ENCODE results near the gene MAP3K3. TPM values are rescaled to one million over a fixed set of nuclear protein-coding genes. Genes with fewer than 3 reads are reported as not detected.
"Not testable (repeated sequence)": the region's sequence is repeated elsewhere in the genome, so short reads cannot be mapped to it uniquely, and the experiment has no call there.

The MAP3K3 gene
- total RNA-seq, 1 experiment from 2014 or later, result 8.7 TPM

DNA sequence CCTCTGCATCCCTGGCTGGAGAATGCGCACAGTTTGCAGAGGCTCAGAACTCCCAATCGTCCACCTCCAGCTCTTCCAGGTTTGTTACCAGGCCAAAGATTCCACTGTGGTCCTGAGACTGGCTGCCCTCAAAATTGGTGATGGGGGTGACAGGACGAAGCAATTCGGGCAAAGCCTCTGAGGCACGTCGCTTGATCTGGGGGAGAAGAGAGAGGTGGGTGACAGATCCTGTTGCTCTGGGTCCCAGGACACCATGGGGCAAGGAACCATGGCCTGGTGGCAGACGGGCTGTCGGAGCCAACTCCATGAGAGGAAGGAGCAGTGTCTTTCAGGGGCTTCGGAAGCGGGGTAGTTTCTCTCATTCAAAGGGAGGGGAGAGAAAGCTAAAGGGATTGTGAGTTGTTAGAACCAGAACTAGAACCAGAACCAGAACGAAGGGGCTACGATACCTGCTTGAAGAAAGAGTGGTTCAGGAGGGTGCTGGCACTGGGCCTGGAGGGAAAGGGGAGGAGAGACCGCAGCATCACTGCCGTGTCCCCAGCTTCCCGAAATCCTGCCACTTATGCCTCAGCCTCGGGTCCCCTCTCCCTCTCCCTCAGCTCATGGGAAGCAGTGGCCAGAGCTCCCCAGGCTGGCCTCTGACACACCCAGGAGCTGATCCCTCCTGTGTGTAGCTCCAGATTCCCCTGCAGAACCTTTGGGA lies 81.5 kb downstream of the MAP3K3 start:
- DNase-seq (ENCODE audit: extremely low read depth, low read depth), result no peak

DNA sequence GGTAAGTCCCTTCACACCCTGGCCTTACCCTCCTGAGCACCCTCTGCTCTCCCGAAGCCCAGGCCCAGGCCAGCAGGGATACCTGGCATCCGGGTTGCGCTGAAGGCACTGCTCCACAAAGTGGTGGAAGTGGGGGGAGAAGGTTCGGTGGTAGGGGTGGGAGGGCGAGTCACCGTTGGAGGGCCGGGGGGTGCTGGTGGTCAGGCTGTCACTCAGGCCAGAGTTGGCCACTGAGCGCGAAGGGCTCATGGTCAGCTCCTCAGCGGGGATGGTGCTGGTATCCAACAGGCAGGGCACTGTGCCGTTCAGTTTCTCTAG lies 82.0 kb downstream of the MAP3K3 start:
- DNase-seq (ENCODE audit: extremely low read depth, low read depth), result no peak

DNA sequence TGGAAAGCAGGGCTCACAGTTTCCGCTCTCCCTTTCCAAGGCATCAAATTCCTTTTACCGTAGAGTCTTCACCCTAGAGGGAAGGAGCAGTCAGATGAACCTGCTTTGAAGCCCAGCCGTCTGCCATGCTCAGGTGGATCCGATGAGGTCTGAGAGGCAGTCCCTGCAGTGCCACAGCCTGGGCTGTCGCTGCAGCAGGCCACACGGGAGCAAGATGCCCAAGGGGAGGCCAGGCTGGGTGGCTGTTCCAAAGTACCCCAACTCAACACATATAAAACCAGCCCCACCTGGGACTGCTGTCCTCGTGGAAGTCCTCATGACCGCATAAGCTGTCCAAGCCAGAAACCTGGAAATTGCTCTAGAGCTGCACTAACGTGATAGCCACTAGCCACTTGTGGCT lies 82.6 kb downstream of the MAP3K3 start:
- no peak for DNase-seq (ENCODE audit: extremely low read depth, low read depth)

DNA sequence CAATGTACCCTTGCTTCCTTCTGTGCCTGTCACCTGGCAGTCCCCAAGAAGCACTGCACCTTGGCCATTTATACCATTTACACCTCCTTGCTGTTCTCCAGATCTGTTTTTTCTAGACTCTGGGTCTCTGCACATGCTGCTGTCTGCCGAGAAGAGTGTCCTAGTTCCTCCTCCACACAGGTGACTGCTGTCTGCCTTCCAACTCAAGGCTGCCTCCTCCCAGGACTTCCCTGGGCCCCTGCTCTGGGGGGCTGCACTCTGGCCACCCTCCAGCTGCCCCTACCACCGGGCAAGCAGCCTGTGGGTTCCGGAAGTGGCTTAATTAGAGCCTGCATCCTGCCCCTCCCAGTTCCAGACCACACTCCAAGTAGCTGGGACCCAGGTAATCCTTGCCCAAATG lies 83.4 kb downstream of the MAP3K3 start:
- no peak for DNase-seq (ENCODE audit: extremely low read depth, low read depth)

DNA sequence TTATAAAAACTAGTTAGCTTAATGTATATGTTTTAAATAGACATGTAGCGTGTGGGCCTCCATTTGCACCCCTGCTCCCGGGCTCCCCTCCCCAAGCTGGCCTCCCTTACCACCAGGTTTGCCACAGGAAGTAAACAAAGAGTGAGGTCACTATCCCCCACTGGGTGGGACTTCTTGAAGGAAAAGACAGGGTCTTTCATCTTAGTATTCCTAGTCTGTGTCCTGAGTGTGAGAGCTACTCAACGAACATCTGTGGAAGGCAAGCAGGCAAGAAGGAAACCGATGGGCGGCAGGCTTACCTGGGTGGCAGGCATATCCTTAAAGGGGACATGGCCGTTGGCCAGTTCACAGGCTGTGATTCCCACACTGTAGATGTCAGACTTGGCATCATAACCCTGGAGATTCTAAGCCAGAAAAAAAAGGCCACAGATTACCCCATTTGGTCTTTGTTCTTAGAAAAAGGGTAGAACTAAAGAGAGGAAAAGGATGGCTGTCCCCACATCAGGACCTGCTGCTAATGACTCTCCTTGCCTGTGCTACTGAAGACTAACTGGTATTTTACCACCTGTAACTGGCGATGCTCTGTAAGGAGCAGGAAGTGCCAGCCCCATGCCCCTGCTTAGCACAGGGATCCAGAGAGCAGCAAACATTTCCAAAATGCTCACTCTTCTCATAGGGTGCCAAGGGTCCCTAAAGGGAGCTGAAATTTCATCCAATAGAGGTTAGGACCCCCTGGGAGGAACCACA lies 84.3 kb downstream of the MAP3K3 start:
- no peak for DNase-seq (ENCODE audit: extremely low read depth, low read depth)

DNA sequence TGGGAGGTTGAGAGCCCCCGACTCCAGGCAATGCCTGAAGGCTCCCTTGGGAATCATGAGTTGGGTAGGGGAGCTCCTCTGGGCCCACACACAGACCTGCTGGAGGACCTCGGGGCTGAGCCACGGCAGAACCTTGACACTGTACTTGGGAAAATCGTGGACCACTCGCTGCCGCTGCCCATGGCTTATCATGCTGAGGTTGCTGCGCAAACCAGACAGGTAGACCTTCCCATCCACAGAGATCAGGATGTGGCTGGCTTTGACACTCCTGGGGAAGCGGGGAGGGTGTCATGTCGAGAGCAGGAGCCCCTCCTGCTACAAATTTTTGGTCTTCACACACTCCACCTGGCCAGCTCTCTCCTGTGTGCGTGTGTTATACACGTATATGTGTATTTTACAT lies 84.9 kb downstream of the MAP3K3 start:
- no peak for DNase-seq (ENCODE audit: extremely low read depth, low read depth)

DNA sequence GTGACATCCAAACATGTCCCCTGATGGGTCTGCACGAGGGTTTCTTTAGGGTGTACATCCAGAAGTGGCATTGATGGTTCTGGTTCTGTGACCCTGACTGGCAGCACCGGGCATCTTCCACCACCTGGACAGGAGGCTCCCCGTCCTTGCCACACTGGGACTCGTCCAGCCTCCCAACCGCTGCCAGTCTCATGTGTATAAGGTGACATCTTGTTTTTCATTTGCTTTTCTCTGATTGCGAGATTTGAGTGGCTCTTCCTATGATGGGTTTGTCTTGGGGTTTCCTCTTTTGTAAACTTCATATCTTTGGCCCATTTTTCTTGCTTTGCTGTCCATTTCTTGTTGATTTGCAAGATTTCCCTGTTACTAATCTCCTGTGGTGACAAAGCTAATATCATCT lies 86.9 kb downstream of the MAP3K3 start:
- no peak for DNase-seq (ENCODE audit: extremely low read depth, low read depth)

DNA sequence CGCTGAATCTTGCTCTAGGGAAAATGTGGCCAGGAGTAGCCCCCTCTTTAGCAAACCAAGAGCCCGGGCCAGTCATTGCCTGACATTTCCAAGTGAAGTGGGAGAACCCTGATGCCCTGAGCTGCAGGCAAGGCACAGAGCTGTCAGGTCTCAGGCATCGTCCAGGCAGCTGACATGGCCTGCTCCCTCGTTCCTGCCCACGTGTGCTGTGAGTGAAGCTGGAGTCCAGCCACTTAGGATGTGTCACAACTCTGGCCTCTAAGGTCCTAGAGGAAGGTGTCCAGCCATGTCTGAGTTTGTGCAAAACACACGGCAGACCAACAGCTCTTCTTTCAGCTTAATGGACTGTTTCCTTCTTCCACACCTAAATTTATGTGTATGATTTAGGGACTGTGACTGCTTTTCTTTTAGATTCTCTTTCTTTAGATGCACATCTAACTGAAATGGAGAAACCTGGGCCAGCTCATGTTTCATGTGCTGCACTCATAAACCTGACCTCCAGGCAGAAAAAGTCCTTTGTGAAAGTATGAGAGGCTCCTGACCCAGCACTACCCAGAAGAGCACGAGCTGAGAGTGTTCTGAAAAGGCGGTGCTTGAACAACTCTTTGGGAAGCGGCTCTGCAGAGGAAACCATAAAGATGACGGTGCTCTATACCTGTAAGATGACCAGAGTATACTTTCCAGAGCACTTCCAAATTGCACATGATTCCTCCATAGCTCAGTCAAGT lies 92.5 kb downstream of the MAP3K3 start:
- DNase-seq (ENCODE audit: extremely low read depth, low read depth), result no peak

DNA sequence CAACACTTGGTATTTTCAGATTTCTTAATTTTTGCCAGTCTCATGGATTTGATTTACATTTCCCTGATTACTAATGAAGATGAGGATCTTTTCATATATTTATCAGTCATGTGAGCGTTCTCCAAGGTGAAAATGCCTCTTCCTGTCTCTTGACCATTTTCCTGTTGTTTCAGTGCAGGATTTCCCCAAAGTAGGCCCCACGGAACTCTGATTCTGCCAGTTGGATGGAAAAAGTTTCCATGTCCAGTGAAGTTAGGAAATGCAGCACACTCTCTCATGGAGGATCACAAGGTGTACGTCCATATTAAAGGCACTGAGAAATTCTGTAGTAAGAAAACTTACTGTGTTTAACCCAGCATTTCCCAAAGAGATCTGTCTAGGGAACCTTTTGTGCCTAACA lies 94.2 kb downstream of the MAP3K3 start:
- no peak for DNase-seq (ENCODE audit: extremely low read depth, low read depth)

DNA sequence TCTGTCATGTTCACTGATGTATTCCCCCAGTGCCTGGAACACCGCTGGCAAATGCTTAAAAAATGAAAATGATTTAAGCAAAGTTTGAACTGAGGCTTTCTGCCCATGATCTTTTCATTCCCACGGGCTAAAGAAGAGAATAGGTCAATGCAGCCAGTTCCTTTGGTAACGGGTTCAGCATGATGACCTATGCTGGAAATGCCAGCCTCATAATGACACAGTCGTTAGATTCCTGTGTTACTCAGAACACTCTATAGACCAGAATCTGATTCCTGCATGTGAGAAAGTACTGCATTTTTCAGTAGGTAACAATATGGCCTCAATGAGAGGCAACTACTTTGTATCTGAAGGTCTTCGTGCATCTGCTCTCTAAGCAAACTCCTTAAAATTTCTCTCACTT lies 96.8 kb downstream of the MAP3K3 start:
- no peak for DNase-seq (ENCODE audit: extremely low read depth, low read depth)

DNA sequence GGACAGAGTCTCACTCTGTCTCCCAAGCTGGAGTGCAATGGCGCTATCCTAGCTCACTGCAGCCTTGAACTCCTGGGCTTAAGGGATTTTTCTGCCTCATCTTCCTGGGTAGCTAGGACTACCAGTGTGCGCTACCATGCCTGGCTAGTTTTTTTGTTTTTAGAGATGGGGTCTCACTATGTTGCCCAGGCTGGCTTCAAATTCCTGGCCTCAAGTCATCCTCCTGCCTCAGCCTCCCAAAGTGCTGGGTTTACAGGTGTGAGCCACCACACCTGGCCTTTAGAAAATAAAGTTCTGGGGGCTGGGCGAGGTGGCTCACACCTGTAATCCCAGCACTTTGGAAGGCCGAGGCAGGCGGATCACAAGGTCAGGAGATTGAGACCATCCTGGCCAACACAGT lies 98.0 kb downstream of the MAP3K3 start:
- not testable (repeated sequence) for DNase-seq (ENCODE audit: extremely low read depth, low read depth)

DNA sequence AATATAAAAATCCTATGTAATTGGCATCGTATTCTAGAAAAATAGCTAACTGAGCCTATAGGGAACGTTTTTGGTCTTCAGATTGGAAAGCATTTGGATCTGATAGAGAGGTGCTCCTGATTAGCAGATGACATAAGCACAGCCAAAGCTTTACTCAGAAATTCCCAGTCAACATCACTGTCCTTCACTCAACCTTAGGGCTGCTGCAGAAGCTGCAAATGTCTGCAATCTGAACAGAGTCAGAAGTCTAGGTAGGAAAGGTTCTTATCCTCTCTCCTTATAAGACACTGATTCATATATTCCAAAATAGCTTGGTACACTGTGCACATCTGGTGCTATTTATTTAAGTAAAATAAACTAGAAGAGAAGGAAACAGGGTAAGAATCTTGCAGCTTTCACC lies 100.2 kb downstream of the MAP3K3 start:
- DNase-seq (ENCODE audit: extremely low read depth, low read depth), result no peak

DNA sequence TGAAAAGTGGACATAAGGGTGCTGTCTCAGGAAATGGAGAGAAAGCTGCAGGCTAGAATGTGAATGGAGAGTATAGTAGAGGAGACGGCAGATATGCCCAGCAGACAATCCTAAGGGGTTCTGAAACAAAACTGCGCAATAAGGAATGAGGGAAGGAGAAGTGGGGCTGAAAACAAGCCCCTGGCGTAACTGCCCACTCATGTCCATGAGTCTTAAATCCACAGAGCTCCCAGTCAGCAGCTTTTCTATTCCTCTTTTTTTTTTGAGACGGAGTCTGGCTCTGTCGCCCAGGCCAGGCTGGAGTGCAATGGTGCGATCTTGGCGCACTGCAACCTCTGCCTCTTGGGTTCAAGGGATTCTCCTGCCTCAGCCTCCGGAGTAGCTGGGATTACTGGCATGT lies 113.5 kb downstream of the MAP3K3 start:
- DNase-seq (ENCODE audit: extremely low read depth, low read depth), result no peak

DNA sequence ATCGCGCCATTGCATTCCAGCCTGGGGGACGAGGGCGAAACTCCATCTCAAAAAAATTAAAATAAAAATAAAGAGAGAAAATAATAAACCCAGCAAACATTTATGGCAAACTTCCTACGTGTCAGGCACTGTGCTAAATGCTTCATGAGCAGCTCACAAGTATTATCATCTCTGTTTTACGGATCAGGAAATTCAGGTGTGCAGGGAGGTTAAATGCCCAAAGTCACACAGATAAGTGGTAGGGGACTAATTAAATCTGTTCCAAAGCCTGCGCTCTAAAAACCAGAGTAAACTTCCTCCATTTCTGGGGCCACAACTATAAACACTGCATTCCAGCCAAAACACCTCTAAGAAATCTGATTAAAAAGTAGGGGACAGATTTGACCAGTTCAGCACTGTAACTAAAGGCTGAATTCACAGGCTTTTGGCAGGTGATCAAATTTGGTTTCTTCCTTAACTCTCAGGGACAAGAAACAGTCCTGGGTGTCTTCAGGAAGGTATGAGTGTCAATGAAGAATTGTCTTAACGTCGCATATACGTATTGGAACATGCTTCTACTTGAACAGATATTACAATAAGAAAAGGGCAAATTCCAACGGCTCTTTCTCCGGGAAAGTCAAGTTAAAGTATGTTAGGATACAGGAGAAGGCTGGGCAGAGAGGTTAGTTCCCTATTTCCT lies 118.4 kb downstream of the MAP3K3 start:
- peak; percentile 4 for DNase-seq (ENCODE audit: extremely low read depth, low read depth)

DNA sequence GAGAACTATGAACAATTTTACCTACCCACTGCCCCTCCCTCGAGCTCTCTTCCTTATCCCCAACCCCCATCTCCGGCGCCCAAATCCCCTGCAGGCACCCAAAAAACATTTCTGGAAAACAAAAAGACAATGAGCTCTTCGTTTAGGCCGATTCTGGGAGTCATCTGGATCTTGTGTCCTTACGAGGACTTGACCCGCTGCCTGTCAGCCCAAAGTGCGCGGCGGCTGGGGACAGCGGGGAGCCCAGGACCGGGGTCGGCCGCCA lies 118.9 kb downstream of the MAP3K3 start:
- no peak for DNase-seq (ENCODE audit: extremely low read depth, low read depth)

DNA sequence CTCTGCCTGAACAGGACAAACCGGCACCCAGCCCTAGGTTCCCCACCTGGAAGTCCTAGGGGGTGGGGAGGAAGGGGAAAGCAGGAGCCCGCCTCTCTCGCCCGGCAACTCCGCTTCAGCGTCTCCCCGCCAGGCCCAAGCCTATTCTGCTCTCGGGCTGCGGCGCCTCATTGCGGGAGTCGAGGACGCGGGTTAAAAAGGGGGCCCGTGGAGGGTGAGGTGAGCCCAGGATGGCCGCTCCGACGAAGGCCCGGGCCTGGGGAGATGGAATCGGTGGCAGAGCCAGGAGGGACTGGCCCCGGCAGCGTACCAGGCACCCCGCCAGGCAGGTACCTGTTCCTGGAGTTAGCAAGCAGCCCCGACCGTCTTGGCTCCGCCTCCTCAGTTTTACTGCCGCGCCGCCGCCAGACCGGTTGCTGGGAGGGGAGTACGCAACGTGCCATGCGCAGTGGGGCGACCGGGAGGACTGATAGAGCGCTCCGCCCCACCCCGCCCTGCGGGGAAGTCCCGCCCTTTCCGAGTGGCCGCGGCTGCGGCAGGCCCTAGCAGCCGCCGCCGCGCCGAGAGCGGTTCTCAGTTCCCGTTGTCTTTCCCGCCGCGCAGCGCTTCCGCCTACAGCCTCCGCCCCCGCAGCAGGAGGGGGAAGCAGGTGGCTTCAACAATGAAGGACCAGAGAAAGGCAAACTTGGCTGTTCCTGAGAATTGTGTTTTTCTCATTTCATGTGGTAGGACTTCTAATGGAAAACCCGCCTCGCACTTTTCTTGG lies 119.4 kb downstream of the MAP3K3 start, which contains the start of gene STRADA:
Gene STRADA, minus strand, starts transcription at position 392 of the 766 bp plus-strand sequence. CDS start 13,430 bp downstream, outside the sequence.
- DNase-seq (ENCODE audit: extremely low read depth, low read depth), result peak; percentile 96

Small RNA genes lying within 50 kb of the gene (small RNA-seq; reads per million reads assigned to genes)
- 0 to 0.02 reads per million in 2 experiments for gene RNU6-288P

Other genes starting within 250 kb of the MAP3K3 start
- 15.4 and 17.4 TPM in 2 replicates for gene CYB561, start 176.1 kb upstream of the MAP3K3 start, total RNA-seq (2014; rRNA removed; shearing (Covaris generic))
- 0.22 TPM in 1 of 2 replicates, not detected in the other for gene ACE, start 145.4 kb upstream of the MAP3K3 start, total RNA-seq (2014; rRNA removed; shearing (Covaris generic))
- gene KCNH6, start 99.1 kb upstream of the MAP3K3 start, total RNA-seq (2014; rRNA removed; shearing (Covaris generic)), result not detected in 2 replicates
- gene DCAF7, start 71.9 kb upstream of the MAP3K3 start, total RNA-seq (2014; rRNA removed; shearing (Covaris generic)), result 39.1 and 39.8 TPM in 2 replicates
- gene TACO1, start 21.5 kb upstream of the MAP3K3 start, total RNA-seq (2014; rRNA removed; shearing (Covaris generic)), result 33.0 and 34.0 TPM in 2 replicates
- gene LIMD2, start 77.7 kb downstream of the MAP3K3 start, total RNA-seq (2014; rRNA removed; shearing (Covaris generic)), result 1.1 and 2.0 TPM in 2 replicates
- gene STRADA, start 119.4 kb downstream of the MAP3K3 start, total RNA-seq (2014; rRNA removed; shearing (Covaris generic)), result 21.2 and 28.9 TPM in 2 replicates
- gene CCDC47, start 151.2 kb downstream of the MAP3K3 start, total RNA-seq (2014; rRNA removed; shearing (Covaris generic)), result 66.5 and 79.2 TPM in 2 replicates
- gene DDX42, start 151.8 kb downstream of the MAP3K3 start, total RNA-seq (2014; rRNA removed; shearing (Covaris generic)), result 55.7 and 61.2 TPM in 2 replicates
- 52.7 and 66.3 TPM in 2 replicates for gene PSMC5, start 205.0 kb downstream of the MAP3K3 start, total RNA-seq (2014; rRNA removed; shearing (Covaris generic))
- gene FTSJ3, start 205.2 kb downstream of the MAP3K3 start, total RNA-seq (2014; rRNA removed; shearing (Covaris generic)), result 27.9 and 35.0 TPM in 2 replicates
- gene SMARCD2, start 220.3 kb downstream of the MAP3K3 start, total RNA-seq (2014; rRNA removed; shearing (Covaris generic)), result 73.6 and 75.5 TPM in 2 replicates

All from NCI-H460 (cell line).